GM18519 (cell line): ENCODE data around the gene MAPKAP1.
"Not testable (repeated sequence)": the region's sequence is repeated elsewhere in the genome, so short reads cannot be mapped to it uniquely, and the experiment has no call there.

Experiments used
- ATAC-seq: cut with Tn5 transposase; IDR thresholded peaks from one replicate; pipeline ENCODE4 v1.9.1; 2021; ENCODE audit warnings: mild to moderate bottlenecking, moderate library complexity; ENCODE audit not compliant: unreplicated experiment, low FRiP score

Gene MAPKAP1

GRCh38 chr9:125406810-125407087 is 300.3 kb downstream of the MAPKAP1 start:
- no peak for ATAC-seq

GRCh38 chr9:125405938-125406809 is 300.8 kb downstream of the MAPKAP1 start:
- ATAC-seq, result no peak

DNA sequence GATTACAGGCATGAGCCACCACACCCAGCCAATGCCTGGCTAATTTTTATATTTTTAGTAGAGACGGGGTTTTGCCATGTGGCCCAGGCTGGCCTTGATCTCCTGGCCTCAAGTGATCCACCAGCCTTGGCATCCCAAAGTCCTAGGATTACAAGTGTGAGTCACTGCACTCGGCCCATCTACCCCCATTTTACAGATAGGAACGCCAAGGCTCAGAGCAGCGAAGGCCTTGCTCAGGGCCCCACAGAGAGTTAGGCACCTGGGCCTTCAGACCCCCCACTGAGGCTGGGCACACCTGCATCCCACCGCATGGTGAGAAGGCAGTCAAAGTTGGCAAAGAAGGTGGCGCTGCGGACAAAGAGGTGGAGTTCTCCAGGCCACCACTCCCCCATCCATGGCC is 302.3 kb downstream of the MAPKAP1 start:
- ATAC-seq, result no peak

- no peak for ATAC-seq
Measured at GRCh38 chr9:125400725-125401716, 306.0 kb downstream of the MAPKAP1 start.

DNA sequence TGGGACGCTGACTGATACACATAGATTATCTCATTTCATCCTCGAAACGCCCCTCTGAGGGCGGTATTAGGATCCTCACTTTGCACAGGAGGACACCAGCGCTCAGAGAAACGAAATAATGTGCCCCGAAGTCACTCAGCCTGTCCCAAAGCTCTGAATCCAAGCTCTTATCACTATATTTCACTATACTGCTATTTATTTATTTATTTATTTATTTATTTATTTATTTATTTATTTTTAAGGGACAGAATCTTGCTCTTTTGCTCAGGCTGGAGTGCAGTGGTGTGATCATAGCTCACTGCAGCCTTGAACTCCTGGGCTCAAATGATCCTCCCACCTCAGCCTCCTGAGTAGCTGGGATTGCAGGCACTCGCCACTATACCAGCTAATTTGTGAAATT is 306.8 kb downstream of the MAPKAP1 start:
- not testable (repeated sequence) for ATAC-seq

GRCh38 chr9:125399666-125400065 is 307.3 kb downstream of the MAPKAP1 start:
- no peak for ATAC-seq

DNA sequence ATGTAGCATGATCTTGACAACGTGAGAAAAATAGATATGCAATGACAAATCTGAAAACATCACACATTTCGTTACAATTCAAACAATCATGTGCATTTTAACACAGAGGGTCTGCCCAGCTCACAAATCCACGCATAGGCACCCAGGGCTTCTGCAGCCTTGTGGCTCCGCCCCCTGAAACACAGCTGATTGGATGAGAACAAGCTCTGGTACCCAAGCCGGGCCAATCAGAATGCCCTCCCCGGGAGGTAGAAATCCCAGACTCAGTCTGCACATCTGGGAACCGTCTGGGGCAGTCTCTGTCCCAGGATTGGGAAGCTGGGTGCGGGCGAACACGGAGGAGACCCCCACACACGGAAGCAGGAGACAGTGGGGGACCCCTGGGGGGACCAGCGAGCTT is 307.8 kb downstream of the MAPKAP1 start:
- ATAC-seq, result no peak

- no peak for ATAC-seq
Measured at GRCh38 chr9:125398243-125398642, 308.8 kb downstream of the MAPKAP1 start.

- ATAC-seq, result no peak
Measured at GRCh38 chr9:125397736-125398135, 309.3 kb downstream of the MAPKAP1 start.

- ATAC-seq, result no peak
Measured at GRCh38 chr9:125396799-125397198, 310.2 kb downstream of the MAPKAP1 start.

DNA sequence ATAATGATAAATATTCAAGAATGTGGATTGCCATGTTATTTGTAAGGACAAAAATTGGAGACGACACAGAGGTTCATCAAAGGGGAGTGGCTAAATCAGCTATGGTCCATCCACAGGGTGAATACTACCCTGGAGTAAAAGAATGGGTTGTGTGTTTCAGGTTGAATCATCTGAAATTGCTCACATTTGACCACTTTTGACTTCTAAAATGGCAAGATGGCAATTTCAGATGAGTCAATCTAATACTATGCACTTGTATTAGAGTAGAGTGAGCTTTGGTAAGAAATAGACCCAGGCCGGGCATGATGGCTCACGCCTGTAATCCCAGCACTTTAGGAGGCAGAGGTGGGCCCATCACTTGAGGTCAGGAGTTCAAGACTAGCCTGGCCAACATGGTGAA is 313.6 kb downstream of the MAPKAP1 start:
- ATAC-seq, result no peak

DNA sequence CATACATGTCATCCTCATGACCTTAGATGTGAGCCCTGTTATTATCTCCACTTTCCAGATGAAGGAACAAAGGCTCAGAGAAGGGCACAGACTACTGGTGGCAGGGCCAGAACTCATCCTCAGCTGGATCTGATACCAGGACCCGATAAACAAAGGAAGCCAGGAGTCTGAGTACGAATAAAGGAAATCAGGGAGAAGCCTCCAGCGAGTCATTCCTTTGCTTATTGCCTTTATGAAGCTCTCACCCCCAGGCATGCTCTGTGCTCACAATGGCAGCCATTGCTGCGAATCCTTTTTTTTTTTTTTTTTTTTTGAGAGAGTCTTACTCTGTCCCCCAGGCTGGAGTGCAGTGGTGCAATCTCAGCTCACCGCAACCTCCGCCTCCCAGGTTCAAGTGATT is 315.3 kb downstream of the MAPKAP1 start:
- no peak for ATAC-seq

- ATAC-seq, result no peak
Measured at GRCh38 chr9:125388978-125389377, 318.0 kb downstream of the MAPKAP1 start.

- ATAC-seq, result no peak
Measured at GRCh38 chr9:125387861-125388524, 319.0 kb downstream of the MAPKAP1 start.
